Measurements from ENCODE around the gene SNPH. TPM values are rescaled to one million over a fixed set of nuclear protein-coding genes. Genes with fewer than 3 reads are reported as not detected.

SNPH gene
- total RNA-seq, 1 experiment from 2014 or later = 2.2 TPM

DNA sequence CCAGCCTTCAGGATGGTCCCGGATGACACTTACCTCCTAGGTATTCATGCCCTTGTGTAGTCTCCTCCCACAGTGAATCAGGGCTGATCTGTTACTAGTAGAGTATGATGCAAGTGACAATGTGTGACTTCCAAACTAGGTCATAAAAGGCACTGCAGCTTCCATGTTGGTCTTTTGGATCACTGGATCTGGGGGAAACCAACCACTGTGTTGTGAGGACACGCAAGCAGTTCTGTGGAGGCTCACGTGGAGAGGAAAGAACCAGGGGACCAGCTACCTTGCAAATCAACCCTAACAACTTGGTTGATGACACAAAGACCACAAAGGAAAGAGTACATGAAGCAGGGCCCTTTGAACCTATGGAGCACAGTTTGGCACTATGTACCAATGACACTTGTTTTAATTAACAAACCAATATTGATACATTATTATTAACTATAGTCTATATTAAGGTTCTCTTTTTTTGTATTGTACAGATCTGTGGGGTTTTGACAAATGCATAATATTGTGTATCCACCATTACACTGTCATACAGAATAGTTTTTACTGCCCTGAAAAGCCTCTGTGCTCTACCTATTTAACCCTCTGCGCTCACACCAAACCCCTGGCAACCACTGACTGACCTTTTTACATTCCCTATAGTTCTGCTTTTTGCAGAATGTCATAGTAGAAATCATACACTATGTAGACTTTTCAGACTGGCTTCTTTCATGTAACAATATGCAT lies 79.1 kb downstream of the SNPH start:
- Mint-ChIP-seq H3K9me3 (ENCODE audit: unreplicated experiment) (no peaks in the 10 kb centered on the region), H3K36me3 (ENCODE audit: insufficient read depth, unreplicated experiment) (peaks cover 15% of the 10 kb centered on the region), H3K4me1 (ENCODE audit: insufficient read depth, unreplicated experiment) (no peaks in the 10 kb centered on the region), H3K4me3 (ENCODE audit: unreplicated experiment) (no peak overlapping the region), H3K27me3 (ENCODE audit: insufficient read depth, unreplicated experiment) (no peaks in the 10 kb centered on the region), H3K27ac (ENCODE audit: low read depth, unreplicated experiment) (no peak overlapping the region)
- DNase-seq (ENCODE audit: unreplicated experiment) = no peak
- BruUV-seq (replicated peaks) = no TSS peak
- ChIA-PET POLR2A (interaction anchor here (0.7 to 5.5 kb wide), 5 partner anchors 9 to 23 kb away, joined by 3 to 38 read pairs (median 5); partner anchors contain the start of gene SDCBP2), CTCF (interaction anchor here (0.7 to 1.4 kb wide), 3 partner anchors 33 to 94 kb away, joined by 3 to 6 read pairs (median 3); no protein-coding TSS in a partner anchor)
- TF ChIP-seq, protein P1, sequence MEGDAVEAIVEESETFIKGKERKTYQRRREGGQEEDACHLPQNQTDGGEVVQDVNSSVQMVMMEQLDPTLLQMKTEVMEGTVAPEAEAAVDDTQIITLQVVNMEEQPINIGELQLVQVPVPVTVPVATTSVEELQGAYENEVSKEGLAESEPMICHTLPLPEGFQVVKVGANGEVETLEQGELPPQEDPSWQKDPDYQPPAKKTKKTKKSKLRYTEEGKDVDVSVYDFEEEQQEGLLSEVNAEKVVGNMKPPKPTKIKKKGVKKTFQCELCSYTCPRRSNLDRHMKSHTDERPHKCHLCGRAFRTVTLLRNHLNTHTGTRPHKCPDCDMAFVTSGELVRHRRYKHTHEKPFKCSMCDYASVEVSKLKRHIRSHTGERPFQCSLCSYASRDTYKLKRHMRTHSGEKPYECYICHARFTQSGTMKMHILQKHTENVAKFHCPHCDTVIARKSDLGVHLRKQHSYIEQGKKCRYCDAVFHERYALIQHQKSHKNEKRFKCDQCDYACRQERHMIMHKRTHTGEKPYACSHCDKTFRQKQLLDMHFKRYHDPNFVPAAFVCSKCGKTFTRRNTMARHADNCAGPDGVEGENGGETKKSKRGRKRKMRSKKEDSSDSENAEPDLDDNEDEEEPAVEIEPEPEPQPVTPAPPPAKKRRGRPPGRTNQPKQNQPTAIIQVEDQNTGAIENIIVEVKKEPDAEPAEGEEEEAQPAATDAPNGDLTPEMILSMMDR (IDR thresholded peaks at IDR 0.05; ENCODE audit: unreplicated experiment) = no peak
- intact Hi-C loops (cut with micrococcal nuclease) = no loop called here

DNA sequence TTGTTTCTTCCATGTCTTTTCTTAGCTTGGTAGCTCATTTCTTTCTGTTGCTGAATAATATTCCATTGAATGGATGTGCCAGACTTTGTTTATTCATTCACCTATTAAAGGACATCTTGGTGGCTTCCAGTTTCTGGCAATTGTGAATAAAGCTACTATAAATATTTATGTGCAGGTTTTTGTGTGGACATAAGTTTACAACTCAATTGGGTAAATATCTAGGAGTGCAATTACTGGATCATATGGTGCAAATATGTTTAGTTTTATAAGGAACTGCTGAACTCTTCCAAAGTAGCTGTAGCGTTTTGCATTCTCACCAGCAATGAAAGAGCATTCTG lies 79.6 kb downstream of the SNPH start:
- H3K27ac Mint-ChIP-seq (ENCODE audit: low read depth, unreplicated experiment) = no peak overlapping the region
- H3K4me3 Mint-ChIP-seq (ENCODE audit: unreplicated experiment) = no peak overlapping the region
- intact Hi-C loops (cut with micrococcal nuclease) = no loop called here
- ChIA-PET CTCF (interaction anchor here (0.9 kb wide), 1 partner anchor 93 kb away, joined by 3 read pairs; no protein-coding TSS in a partner anchor), POLR2A (interaction anchor here (1.1 to 5.5 kb wide), 3 partner anchors 16 to 23 kb away, joined by 3 to 38 read pairs (median 7); partner anchors contain the start of gene SDCBP2)
- BruUV-seq (replicated peaks) = no TSS peak
- H3K36me3 Mint-ChIP-seq (ENCODE audit: insufficient read depth, unreplicated experiment) = peaks cover 15% of the 10 kb centered on the region
- TF ChIP-seq, protein P1 (IDR thresholded peaks at IDR 0.05; ENCODE audit: unreplicated experiment) = no peak
- no peaks in the 10 kb centered on the region for H3K4me1 Mint-ChIP-seq (ENCODE audit: insufficient read depth, unreplicated experiment)
- no peaks in the 10 kb centered on the region for H3K27me3 Mint-ChIP-seq (ENCODE audit: insufficient read depth, unreplicated experiment)
- no peak for DNase-seq (ENCODE audit: unreplicated experiment)
- peaks cover under 1% of the 10 kb centered on the region for H3K9me3 Mint-ChIP-seq (ENCODE audit: unreplicated experiment)

DNA sequence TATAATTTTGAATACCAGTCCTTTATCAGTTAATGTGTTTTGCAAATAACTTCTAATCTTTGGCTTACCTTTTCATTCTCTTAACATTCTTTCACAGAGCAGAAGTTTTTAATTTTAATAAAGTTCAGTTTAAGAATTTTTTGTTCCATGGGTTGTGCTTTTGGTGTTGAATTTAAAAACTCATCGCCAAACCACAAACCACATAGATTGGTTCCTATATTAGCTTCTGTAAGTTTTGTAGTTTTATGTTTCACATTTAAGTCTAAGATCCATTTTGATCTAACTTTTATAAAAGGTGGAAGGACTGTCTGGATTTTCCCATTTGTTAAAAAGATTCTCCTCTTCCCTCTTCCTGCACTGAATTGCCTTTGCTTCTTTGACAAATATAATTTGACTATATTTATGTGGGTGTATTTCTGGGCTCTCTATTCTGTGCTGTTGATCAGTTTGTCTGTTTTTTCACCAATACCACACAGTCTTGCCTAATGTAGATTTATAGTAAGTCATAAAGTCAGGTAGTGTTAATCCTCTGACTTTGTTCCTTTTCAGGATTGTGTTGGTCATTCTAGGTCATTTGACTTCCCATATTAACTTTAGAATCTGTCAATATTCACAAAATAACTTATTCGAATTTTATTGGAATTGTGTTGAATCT lies 80.3 kb downstream of the SNPH start:
- Mint-ChIP-seq H3K27ac (ENCODE audit: low read depth, unreplicated experiment) (no peak overlapping the region), H3K9me3 (ENCODE audit: unreplicated experiment) (peaks cover 8% of the 10 kb centered on the region), H3K4me1 (ENCODE audit: insufficient read depth, unreplicated experiment) (no peaks in the 10 kb centered on the region), H3K27me3 (ENCODE audit: insufficient read depth, unreplicated experiment) (no peaks in the 10 kb centered on the region), H3K4me3 (ENCODE audit: unreplicated experiment) (no peak overlapping the region), H3K36me3 (ENCODE audit: insufficient read depth, unreplicated experiment) (peaks cover 22% of the 10 kb centered on the region)
- no TSS peak for BruUV-seq (replicated peaks)
- ChIA-PET CTCF (no interaction called here), POLR2A (interaction anchor here (1.1 to 5.5 kb wide), 3 partner anchors 16 to 24 kb away, joined by 3 to 38 read pairs (median 7); partner anchors contain the start of gene SDCBP2)
- no peak for DNase-seq (ENCODE audit: unreplicated experiment)
- TF ChIP-seq, protein P1 (IDR thresholded peaks at IDR 0.05; ENCODE audit: unreplicated experiment) = no peak
- intact Hi-C loops (cut with micrococcal nuclease) = no loop called here

DNA sequence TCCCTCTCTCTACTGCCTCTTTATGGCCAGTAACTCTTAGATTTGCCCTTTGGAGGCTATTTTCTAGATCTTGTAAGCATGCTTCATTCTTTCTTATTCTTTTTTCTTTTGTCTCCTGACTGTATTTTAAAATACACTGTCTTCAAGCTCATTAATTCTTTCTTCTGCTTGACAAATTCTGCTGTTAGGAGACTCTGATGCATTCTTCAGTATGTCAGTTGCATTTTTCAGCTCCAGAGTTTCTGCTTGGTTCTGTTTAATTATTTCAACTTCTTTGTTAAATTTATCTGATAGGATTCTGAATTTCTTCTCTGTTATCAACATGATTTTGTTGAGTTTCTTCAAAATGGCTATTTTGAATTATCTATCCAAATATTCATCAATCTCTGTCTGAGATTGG lies 87.9 kb downstream of the SNPH start:
- no TSS peak for BruUV-seq (replicated peaks)
- no peak for DNase-seq (ENCODE audit: unreplicated experiment)
- ChIA-PET POLR2A (interaction anchor here (0.6 to 2.0 kb wide), 4 partner anchors 14 to 31 kb away, joined by 3 to 4 read pairs (median 4); no protein-coding TSS in a partner anchor), CTCF (no interaction called here)
- intact Hi-C loops (cut with micrococcal nuclease) = no loop called here
- TF ChIP-seq, protein P1 (IDR thresholded peaks at IDR 0.05; ENCODE audit: unreplicated experiment) = no peak
- H3K9me3 Mint-ChIP-seq (ENCODE audit: unreplicated experiment) = peaks cover 12% of the 10 kb centered on the region
- H3K4me1 Mint-ChIP-seq (ENCODE audit: insufficient read depth, unreplicated experiment) = no peaks in the 10 kb centered on the region
- H3K27me3 Mint-ChIP-seq (ENCODE audit: insufficient read depth, unreplicated experiment) = no peaks in the 10 kb centered on the region
- no peak overlapping the region for H3K4me3 Mint-ChIP-seq (ENCODE audit: unreplicated experiment)
- peaks cover 67% of the 10 kb centered on the region for H3K36me3 Mint-ChIP-seq (ENCODE audit: insufficient read depth, unreplicated experiment)
- H3K27ac Mint-ChIP-seq (ENCODE audit: low read depth, unreplicated experiment) = no peak overlapping the region

All from MCF 10A (cell line).